HepG2 (cell line): ENCODE measurements around the gene SAMD4B. TPM values are rescaled to one million over a fixed set of nuclear protein-coding genes. Genes with fewer than 3 reads are reported as not detected.

ENCODE experiments used
- ATAC-seq: fragments of 200-7000 bp; cut with Tn5 transposase; 3 replicates; pipeline ENCODE4 v1.9.1; 2020; ENCODE audit warnings: mild to moderate bottlenecking, moderate library complexity
- BruUV-seq: library from RNA; stranded (reverse); fragments of 400-500 nt; replicated peaks from 2 replicates; lab custom pipeline; 2021; lab: Mats Ljungman, UMichigan
- CTCF ChIA-PET: fragments of 300-600 bp; formaldehyde crosslinking; extraction: SDS; loops from one replicate; lab custom pipeline; 2021; ENCODE audit warnings: low total read pairs, inconsistent platforms, low intra/inter-chr PET ratio; lab: Yijun Ruan, JAX
- POLR2A ChIA-PET: fragments of 350-600 bp; sonication (Branson Sonifier 250); formaldehyde crosslinking; loops from one replicate; lab custom pipeline; 2020; ENCODE audit warnings: antibody characterized with exemption, inconsistent platforms; lab: Yijun Ruan, JAX
- DNase-seq: peaks from one replicate; pipeline ENCODE4 v3.0.0-alpha.2; 2015; ENCODE audit warnings: low spot score
- FAIRE-seq: peaks from 3 replicates; lab custom pipeline; 2011; peaks lifted over from hg19 to GRCh38; lab: Jason Lieb, UNC
- H2AFZ ChIP-seq: one replicate; pipeline ENCODE4 v1.6.1; 2011; ENCODE audit warnings: low read length, inconsistent platforms
- H3K27ac ChIP-seq: fragments of 300-600 bp; 3 replicates; pipeline ENCODE4 v1.8.0; 2011; ENCODE audit warnings: mixed run types, mild to moderate bottlenecking, mixed read lengths, low read length, inconsistent platforms; ENCODE audit not compliant: insufficient read depth; ENCODE audit errors: extremely low read length
- H3K27me3 ChIP-seq, 2 experiments: fragments of 200-600 bp in 1 of 2; 2 replicates in 1 of 2; 3 replicates in 1 of 2; pipeline versions ENCODE4 v1.6.0 to v1.8.0; 2011; ENCODE audit warnings: low read length in 2 of 2, mild to moderate bottlenecking in 2 of 2, moderate library complexity in 2 of 2, inconsistent platforms in 1 of 2; ENCODE audit not compliant: insufficient read depth in 2 of 2, control insufficient read depth in 1 of 2
- H3K36me3 ChIP-seq, 2 experiments: fragments of 200-600 bp in 1 of 2; replicated peaks in 1 of 2; 2 replicates in 1 of 2; 3 replicates in 1 of 2; pipeline versions ENCODE4 v1.5.1 to v1.8.0; 2011; ENCODE audit warnings: low read length in 2 of 2, inconsistent platforms in 1 of 2; ENCODE audit not compliant: insufficient read depth in 2 of 2, control insufficient read depth in 1 of 2
- H3K4me1 ChIP-seq: 2 replicates; pipeline ENCODE4 v1.5.1; 2012; ENCODE audit warnings: low read length, inconsistent platforms; ENCODE audit not compliant: insufficient read depth
- H3K4me2 ChIP-seq: 2 replicates; pipeline ENCODE4 v1.6.0; 2011; ENCODE audit warnings: low read depth, low read length, inconsistent platforms
- H3K4me3 ChIP-seq, 3 experiments: fragments of 200-600 bp in 1 of 3; sonication (generic), shearing (Covaris generic) in 1 of 3; replicated peaks in 1 of 3; 2 replicates each; pipeline ENCODE4 v1.5.1; 2011 to 2016; ENCODE audit warnings: low read length in 3 of 3, inconsistent platforms in 2 of 3, low read depth in 2 of 3, mild to moderate bottlenecking in 2 of 3, control low read depth in 1 of 3, mixed read lengths in 1 of 3; ENCODE audit not compliant: insufficient read depth in 1 of 3
- H3K79me2 ChIP-seq: one replicate; pipeline ENCODE4 v1.6.1; 2011; ENCODE audit warnings: low read length, inconsistent platforms; ENCODE audit not compliant: insufficient read depth
- H3K9ac ChIP-seq: 2 replicates; pipeline ENCODE4 v1.6.0; 2011; ENCODE audit warnings: mild to moderate bottlenecking, low read depth, low read length, inconsistent platforms; ENCODE audit not compliant: insufficient read depth
- H3K9me3 ChIP-seq: 2 replicates; pipeline ENCODE4 v1.5.1; 2012; ENCODE audit warnings: mild to moderate bottlenecking, low read length
- H4K20me1 ChIP-seq: 2 replicates; pipeline ENCODE4 v1.6.0; 2011; ENCODE audit warnings: inconsistent platforms, mild to moderate bottlenecking, low read length, moderate library complexity; ENCODE audit not compliant: insufficient read depth
- AKNA ChIP-seq: sonication (generic); formaldehyde crosslinking; IDR thresholded peaks from 2 replicates; pipeline ENCODE4 v1.4.0; 2020; ENCODE audit warnings: missing genetic modification reagents, borderline replicate concordance
- ARID2 ChIP-seq: sonication (generic); formaldehyde crosslinking; IDR thresholded peaks from 2 replicates; pipeline ENCODE4 v1.8.1; 2022; ENCODE audit warnings: mild to moderate bottlenecking, missing genetic modification reagents, borderline replicate concordance
- CERS6 ChIP-seq: sonication (generic); formaldehyde crosslinking; IDR thresholded peaks from 2 replicates; pipeline ENCODE4 v1.5.0; 2020; ENCODE audit warnings: missing genetic modification reagents
- CTCF ChIP-seq: sonication (generic); formaldehyde crosslinking; IDR thresholded peaks from 2 replicates; pipeline ENCODE4 v1.5.0; 2020; ENCODE audit warnings: mild to moderate bottlenecking, missing genetic modification reagents, moderate library complexity
- DRAP1 ChIP-seq: IDR thresholded peaks from 2 replicates; pipeline ENCODE4 v1.6.1; 2016; ENCODE audit warnings: missing genetic modification reagents, missing compliant biosample characterization
- GABPB1 ChIP-seq: IDR thresholded peaks from 2 replicates; pipeline ENCODE4 v1.6.1; 2016; ENCODE audit warnings: mild to moderate bottlenecking, missing genetic modification reagents, moderate library complexity, missing compliant biosample characterization
- ISL2 ChIP-seq: sonication (generic); formaldehyde crosslinking; IDR thresholded peaks from 2 replicates; pipeline ENCODE4 v1.5.0; 2020; ENCODE audit warnings: missing genetic modification reagents
- LCORL ChIP-seq, 2 experiments: fragments of 450-650 bp in 1 of 2; sonication (generic) in 1 of 2; formaldehyde crosslinking in 1 of 2; IDR thresholded peaks; 2 replicates each; pipeline versions ENCODE4 v1.5.0 to v1.6.1; 2017 to 2020; ENCODE audit warnings: antibody characterized with exemption in 1 of 2, missing genetic modification reagents in 1 of 2
- NCOA5 ChIP-seq: sonication (generic); formaldehyde crosslinking; IDR thresholded peaks from 2 replicates; pipeline ENCODE4 v1.4.0; 2020; ENCODE audit warnings: missing genetic modification reagents
- NFE2 ChIP-seq: sonication (generic); formaldehyde crosslinking; IDR thresholded peaks from 2 replicates; pipeline ENCODE4 v1.4.0; 2020; ENCODE audit warnings: missing genetic modification reagents
- NR3C1 ChIP-seq: sonication (generic); formaldehyde crosslinking; IDR thresholded peaks from 2 replicates; pipeline ENCODE4 v1.4.0; 2020; ENCODE audit warnings: missing genetic modification reagents
- PCBP2 ChIP-seq: fragments of 200-400 bp; formaldehyde crosslinking; optimal IDR thresholded peaks from 2 replicates; pipeline ENCODE3; 2018; ENCODE audit warnings: low read length, low read depth; ENCODE audit not compliant: poor library complexity, severe bottlenecking
- RCOR2 ChIP-seq: IDR thresholded peaks from 2 replicates; pipeline ENCODE4 v1.6.1; 2016; ENCODE audit warnings: missing biosample characterization, missing genetic modification reagents
- TOE1 ChIP-seq: sonication (generic); formaldehyde crosslinking; IDR thresholded peaks from 2 replicates; pipeline ENCODE4 v1.4.0; 2020; ENCODE audit warnings: mild to moderate bottlenecking, missing genetic modification reagents
- ZNF543 ChIP-seq: sonication (generic); formaldehyde crosslinking; IDR thresholded peaks from 2 replicates; pipeline ENCODE4 v1.4.0; 2020; ENCODE audit warnings: mild to moderate bottlenecking, missing genetic modification reagents
- ZNF562 ChIP-seq: sonication (generic); formaldehyde crosslinking; IDR thresholded peaks from 2 replicates; pipeline ENCODE4 v1.8.0; 2022; ENCODE audit warnings: missing genetic modification reagents, borderline replicate concordance
- ZNF615 ChIP-seq: sonication (generic); formaldehyde crosslinking; IDR thresholded peaks from 2 replicates; pipeline ENCODE4 v1.5.0; 2020; ENCODE audit warnings: mild to moderate bottlenecking, missing genetic modification reagents, borderline replicate concordance
- WGBS: methylation state at CpG from one replicate; pipeline ENCODE4 v1.1.6; 2017; ENCODE audit warnings: low lambda C conversion rate; 5-methylcytosine and 5-hydroxymethylcytosine counted together
- in situ Hi-C: cut with HindIII; loops from 2 replicates; pipeline ENCODE4 v1.10.0; 2017; ENCODE audit warnings: low pct_unique_long_range_greater_than_20kb; ENCODE audit not compliant: extremely low pct_ligation_motif_present
- intact Hi-C: fragments of 100-400 bp; cut with micrococcal nuclease; formaldehyde crosslinking; loops from one replicate; pipeline ENCODE4 v1.10.0; 2022; ENCODE audit not compliant: unreplicated experiment
- polyA plus RNA-seq, 8 experiments: library from polyadenylated mRNA; depleted of rRNA in 3 of 8; stranded (reverse) in 7 of 8; unstranded in 1 of 8; fragments of >200 nt; fragmentation: Illumina TruSeq in 4 of 8; extraction: Trizol in 4 of 8; gene quantifications; 2 replicates each; pipeline versions ENCODE4 v1.2.1 to v1.2.3, GENCODE V29; 2011 to 2016; ENCODE audit warnings: low read depth in 4 of 8, missing spikeins in 1 of 8, mixed read lengths in 1 of 8; ENCODE audit not compliant: insufficient read depth in 1 of 8
- total RNA-seq, 5 experiments: library from RNA; depleted of rRNA; stranded (reverse); fragments of >200 nt; fragmentation: Illumina TruSeq; extraction: Trizol; gene quantifications; 2 replicates each; pipeline ENCODE4 v1.2.3, GENCODE V29; 2016; ENCODE audit warnings: low read depth in 1 of 5

Gene SAMD4B
- total and polyA plus RNA-seq, 2 of the 13 experiments (the other 11 are each of a cell fraction or from before 2014, with no cell fraction given) = 26.0 to 31.8 TPM

- FAIRE-seq (no peak), DNase-seq (no peak), ATAC-seq (no peak)
- CTCF ChIA-PET = no interaction called here
- Histone ChIP-seq H3K9ac (no peak overlapping the region), H2AFZ (no peak overlapping the region), H3K79me2 (no peaks in the 10 kb centered on the region), H3K36me3 (peaks cover 0 to 4% of the 10 kb centered on the region in 2 experiments; a peak in 1 of 5 replicates), H4K20me1 (no peaks in the 10 kb centered on the region), H3K9me3 (no peaks in the 10 kb centered on the region), H3K27ac (no peak overlapping the region), H3K27me3 (no peaks in the 10 kb centered on the region), H3K4me2 (no peak overlapping the region), H3K4me3 (no peak overlapping the region), H3K4me1 (peaks cover 40% of the 10 kb centered on the region)
- WGBS = 65% methylated on average over 5 of the region's 5 CpGs
- intact Hi-C loops = no loop called here
- TSS peak; percentile 31 for BruUV-seq
- in situ Hi-C loops = no loop called here
- POLR2A ChIA-PET = interaction anchor here (2.7 to 5.7 kb wide), 2 partner anchors 9 to 14 kb away, joined by 18 to 44 read pairs; partner anchors contain the start of genes PLEKHG2 and RPS16
- TF ChIP-seq CERS6 (CRISPR knock-in tag) (no peak), GABPB1 (CRISPR knock-in tag) (no peak), PCBP2 (no peak), RCOR2 (CRISPR knock-in tag) (no peak), TOE1 (CRISPR knock-in tag) (no peak), AKNA (no peak), ZNF615 (CRISPR knock-in tag) (no peak), DRAP1 (no peak), ZNF543 (no peak), NCOA5 (CRISPR knock-in tag) (no peak), ISL2 (no peak), CTCF (CRISPR knock-in tag) (no peak), ARID2 (no peak), LCORL (IDR thresholded peaks at IDR 0.05) (no peak), LCORL (CRISPR knock-in tag; IDR thresholded peaks at IDR 0.05) (no peak), NR3C1 (CRISPR knock-in tag) (no peak), NFE2 (CRISPR knock-in tag) (no peak), ZNF562 (CRISPR knock-in tag) (no peak)
Measured at GRCh38 chr19:39426170-39426569, 83.9 kb downstream of the SAMD4B start.
